GM21717 (cell line): ENCODE measurements around the gene AK5.

ENCODE experiments used
- ATAC-seq: cut with Tn5 transposase; IDR thresholded peaks from one replicate; pipeline ENCODE4 v1.9.1; 2021; ENCODE audit warnings: mild to moderate bottlenecking, moderate library complexity; ENCODE audit not compliant: unreplicated experiment

The AK5 gene

GRCh38 chr1:77281491-77282186 lies at the start of gene AK5:
Gene AK5 (plus strand): TSS chr1:77282019. CDS start chr1:77282314, 295 bp downstream.
- no peak for ATAC-seq

GRCh38 chr1:77232829-77233228 lies 49.0 kb upstream of the AK5 start:
- no peak for ATAC-seq

GRCh38 chr1:77234096-77234495 lies 47.7 kb upstream of the AK5 start:
- ATAC-seq, result no peak

GRCh38 chr1:77234943-77235342 lies 46.9 kb upstream of the AK5 start:
- no peak for ATAC-seq

GRCh38 chr1:77238462-77238861 lies 43.4 kb upstream of the AK5 start:
- no peak for ATAC-seq

GRCh38 chr1:77239311-77239710 lies 42.5 kb upstream of the AK5 start:
- no peak for ATAC-seq

GRCh38 chr1:77245830-77246229 lies 36.0 kb upstream of the AK5 start:
- ATAC-seq, result no peak

- ATAC-seq, result no peak
Measured at GRCh38 chr1:77250126-77250525, 31.7 kb upstream of the AK5 start.

GRCh38 chr1:77253211-77253610 lies 28.6 kb upstream of the AK5 start:
- ATAC-seq, result no peak

GRCh38 chr1:77263708-77264107 lies 18.1 kb upstream of the AK5 start:
- ATAC-seq, result no peak

- ATAC-seq, result no peak
Measured at GRCh38 chr1:77265180-77265579, 16.6 kb upstream of the AK5 start.

- no peak for ATAC-seq
Measured at GRCh38 chr1:77267035-77267434, 14.8 kb upstream of the AK5 start.

- ATAC-seq, result no peak
Measured at GRCh38 chr1:77271852-77272580, 9.8 kb upstream of the AK5 start.

GRCh38 chr1:77273891-77274290 lies 7.9 kb upstream of the AK5 start:
- ATAC-seq, result no peak

GRCh38 chr1:77275194-77275593 lies 6.6 kb upstream of the AK5 start:
- ATAC-seq, result no peak

GRCh38 chr1:77276941-77277340 lies 4.9 kb upstream of the AK5 start:
- no peak for ATAC-seq

- ATAC-seq, result no peak
Measured at GRCh38 chr1:77279929-77280328, 1.9 kb upstream of the AK5 start.

GRCh38 chr1:77280962-77281361 lies 857 bp upstream of the AK5 start:
- no peak for ATAC-seq

- ATAC-seq, result no peak
Measured at GRCh38 chr1:77282187-77282865, 507 bp downstream of the AK5 start.

- ATAC-seq, result no peak
Measured at GRCh38 chr1:77282866-77283539, 1.2 kb downstream of the AK5 start.

GRCh38 chr1:77283701-77284425 lies 2.0 kb downstream of the AK5 start:
- no peak for ATAC-seq
